Measurements from ENCODE around the gene TNFSF13B.
"Not testable (repeated sequence)": the region's sequence is repeated elsewhere in the genome, so short reads cannot be mapped to it uniquely, and the experiment has no call there.

TNFSF13B gene

DNA sequence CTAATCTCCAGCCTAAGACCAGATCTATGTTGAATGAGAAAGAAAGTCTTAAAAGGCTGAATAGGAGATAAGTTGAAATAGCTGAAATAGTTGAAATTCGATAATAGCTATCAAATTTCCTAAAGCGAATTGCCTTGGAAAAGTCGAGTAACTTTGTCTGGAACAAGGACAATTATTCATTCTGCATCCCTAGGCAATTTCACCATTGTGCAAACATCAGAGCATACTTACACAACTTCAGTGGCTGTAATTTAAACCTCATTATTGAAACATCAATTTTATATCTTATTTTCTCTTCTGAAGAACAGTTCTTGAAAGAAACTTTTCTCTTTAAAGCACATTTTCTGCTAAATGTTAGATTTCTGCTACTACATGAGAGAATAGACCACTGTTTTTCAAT lies 13.6 kb downstream of the TNFSF13B start:
- no peak for DNase-seq

DNA sequence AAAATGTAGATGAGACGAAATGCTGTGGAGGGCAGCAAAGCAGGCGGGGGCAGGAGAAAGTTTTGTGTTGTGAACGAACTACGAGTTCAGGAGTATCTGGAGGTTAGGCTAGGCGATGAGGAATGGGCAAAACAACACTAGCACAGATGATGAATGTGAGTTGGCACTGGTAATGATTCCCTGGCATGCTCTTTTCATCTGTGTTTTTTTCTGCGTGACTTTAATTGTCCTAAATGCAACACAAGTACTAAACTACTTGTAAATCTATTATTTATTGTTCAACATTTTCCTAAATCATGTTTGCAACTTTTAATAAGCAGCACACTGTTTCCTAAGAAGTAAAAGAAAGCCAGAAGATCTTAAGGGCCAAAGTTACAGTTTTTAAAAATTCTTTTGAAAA lies 19.2 kb downstream of the TNFSF13B start:
- no peak for DNase-seq

DNA sequence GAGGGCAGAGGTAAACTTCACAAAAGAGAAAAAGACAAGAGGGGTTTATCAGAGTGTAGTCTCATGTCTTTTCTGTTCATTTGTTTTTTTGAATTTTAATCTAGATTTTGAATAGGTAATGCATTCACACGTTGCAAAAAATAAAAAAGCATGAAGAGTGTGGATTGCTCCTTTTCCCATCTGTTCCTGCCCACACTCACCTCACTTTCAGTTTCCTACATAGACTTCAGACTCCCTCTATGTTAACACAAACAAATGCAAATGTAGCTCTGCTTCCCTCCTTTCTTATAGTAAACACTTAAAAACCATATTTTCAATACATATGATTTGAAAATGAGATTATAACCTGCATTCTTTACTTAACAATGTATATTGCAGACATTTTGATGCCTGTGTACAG lies 20.3 kb downstream of the TNFSF13B start:
- DNase-seq, result no peak

DNA sequence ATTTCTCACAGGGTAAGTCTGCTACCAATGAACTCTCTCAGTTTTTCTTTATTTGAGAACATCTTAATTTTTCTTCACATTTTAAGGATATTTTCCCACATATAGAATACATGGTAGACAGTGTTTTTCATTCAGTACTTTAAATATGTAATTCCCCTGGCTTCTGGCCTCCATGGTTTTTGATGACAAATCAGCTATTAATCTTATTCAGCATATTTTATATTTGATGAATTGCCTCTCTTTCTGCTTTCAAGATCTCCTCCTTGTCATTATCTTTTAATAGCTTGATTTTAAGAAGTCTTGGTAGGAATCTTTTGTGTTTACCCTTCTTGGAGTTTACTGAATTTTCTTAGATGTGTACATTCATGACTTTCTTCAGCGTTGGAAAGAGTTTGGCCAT lies 27.6 kb downstream of the TNFSF13B start:
- DNase-seq, result no peak

DNA sequence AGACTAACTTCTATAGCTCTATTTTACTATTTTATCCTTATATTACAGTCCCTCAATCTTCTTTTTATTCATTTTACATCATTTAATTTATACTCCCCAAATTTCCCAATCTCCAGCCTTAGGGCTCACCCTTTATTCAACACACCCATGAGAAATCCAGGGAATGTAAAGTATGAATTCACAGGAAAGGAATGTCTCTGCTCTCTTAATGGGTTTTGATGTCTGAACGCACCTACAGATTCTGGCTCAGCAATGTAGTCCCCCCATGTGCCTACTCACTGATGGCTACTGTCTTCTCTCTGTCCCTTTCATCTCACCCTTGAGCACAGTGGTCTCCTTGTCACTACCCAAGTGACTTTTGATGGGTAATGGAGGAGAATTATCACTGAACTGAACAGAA lies 32.8 kb downstream of the TNFSF13B start:
- no peak for DNase-seq

DNA sequence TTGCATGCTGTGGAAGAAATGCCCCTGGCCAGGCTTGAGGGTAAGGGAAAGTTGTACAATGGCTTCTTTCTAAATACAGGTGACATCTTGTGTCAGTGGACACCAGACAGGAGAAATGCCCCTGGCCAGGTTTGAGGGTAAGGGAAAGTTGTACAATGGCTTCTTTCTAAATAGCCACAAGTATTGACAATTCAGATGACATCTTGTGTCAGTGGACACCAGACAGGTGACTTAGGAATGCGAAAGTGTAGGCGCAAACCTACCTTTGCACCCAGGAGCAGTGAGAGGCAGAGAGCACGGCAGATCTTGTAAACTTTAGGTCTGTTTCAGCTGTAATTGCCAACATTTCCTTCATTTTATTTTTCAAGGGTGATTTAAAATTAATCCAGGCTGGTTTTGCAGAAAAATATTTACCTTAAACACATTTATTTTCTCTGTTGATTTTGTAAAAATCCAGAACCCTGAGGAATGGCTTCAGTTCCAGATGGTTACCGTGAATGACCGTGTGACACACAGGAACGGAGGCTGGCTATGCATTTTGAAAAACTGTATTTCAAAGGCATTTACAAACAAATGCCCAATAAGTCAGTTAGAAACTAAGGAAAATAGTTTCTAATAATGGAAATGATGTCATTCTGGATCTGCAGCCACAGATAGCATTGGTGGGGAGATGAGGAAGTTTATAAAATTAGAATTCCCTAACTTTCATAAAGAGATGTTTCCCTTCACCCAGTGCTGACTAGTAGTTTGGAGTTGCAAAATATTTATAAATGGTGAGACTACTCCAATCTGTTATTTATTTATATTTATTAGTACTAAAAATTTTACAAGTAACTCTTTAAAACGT lies 34.9 kb downstream of the TNFSF13B start:
- no peak for DNase-seq

DNA sequence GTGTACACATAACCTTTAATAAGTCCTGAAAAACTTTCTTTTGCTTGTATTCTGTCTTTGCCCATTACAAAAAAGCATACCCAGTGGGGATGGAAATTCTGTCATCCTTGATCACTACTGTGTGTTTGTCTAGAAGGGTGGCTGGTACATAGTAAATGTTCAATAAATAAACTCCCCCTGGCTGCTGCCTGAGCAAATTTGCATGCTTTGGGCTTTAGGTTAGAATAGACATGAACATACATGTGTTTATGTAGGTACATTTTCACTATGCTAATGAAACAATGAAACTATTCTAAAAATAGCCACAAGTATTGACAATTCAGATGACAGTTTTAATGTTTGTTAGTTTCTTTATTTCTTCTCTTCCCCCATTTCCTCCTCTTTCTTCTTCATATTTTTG lies 36.1 kb downstream of the TNFSF13B start:
- DNase-seq, result no peak

DNA sequence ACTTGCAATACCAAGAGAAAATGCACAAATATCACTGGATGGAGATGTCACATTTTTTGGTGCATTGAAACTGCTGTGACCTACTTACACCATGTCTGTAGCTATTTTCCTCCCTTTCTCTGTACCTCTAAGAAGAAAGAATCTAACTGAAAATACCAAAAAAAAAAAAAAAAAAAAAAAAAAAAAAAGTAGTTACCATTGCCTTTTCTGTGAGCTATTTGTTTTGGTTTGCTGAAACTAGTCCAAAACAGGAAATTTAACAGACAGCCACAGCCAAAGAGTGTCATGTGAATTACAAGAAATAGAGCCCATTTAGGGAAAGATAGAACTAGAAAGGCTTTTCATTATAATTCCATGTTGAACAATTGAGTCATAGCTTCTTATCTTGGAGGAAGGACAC lies 37.3 kb downstream of the TNFSF13B start:
- DNase-seq, result no peak

DNA sequence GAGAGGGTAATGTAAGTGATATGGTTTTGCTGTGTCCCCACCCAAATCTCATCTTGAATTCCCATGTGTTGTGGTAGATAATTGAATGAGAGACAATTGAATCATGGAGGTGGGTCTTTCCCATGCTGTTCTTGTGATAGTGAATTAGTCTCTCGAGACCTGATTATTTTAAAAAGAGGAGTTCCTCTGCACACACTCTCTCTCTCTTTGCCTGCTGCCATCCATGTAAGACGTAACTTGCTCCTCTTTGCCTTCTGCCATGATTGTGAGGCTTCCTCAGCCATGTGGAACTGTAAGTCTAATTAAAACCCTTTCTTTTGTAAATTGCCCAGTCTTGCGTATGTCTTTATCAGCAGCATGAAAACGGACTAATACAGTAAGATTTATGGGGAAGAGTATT lies 42.1 kb downstream of the TNFSF13B start:
- not testable (repeated sequence) for DNase-seq

DNA sequence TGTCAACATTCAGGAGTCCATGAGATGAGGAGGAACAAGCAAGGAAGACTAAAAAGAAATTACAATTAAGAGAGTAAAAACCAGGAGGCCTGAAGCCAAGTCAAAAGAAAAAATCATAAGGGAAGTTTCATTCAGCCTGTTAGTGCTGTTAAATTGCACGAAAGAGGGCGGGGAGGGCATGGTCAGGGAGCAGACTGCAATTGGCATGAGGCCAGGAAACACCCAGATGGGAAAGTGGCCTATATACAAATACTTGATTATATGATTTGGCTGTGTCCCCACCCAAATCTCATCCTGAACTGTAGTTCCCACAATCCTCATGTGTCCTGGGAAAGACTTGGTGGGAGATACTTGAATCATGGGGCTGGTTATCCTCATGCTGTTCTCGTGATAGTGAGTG lies 43.9 kb downstream of the TNFSF13B start:
- no peak for DNase-seq

DNA sequence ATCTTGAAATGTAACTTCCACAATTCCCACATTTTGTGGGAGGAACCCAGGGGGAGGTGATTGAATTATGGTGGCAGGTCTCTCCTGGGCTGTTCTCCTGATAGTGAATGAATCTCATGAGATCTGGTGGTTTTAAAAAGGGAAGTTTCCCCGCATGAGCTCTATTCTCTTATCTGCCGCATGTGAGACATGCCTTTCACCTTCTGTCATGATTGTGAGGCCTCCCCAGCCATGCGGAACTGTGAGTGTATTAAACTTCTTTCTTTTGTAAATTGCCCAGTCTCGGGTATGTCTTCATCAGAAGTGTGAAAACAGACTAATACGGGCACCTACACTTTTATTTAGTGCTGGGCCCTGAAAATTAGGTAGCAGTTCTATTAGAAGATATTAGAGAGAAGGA lies 45.8 kb downstream of the TNFSF13B start:
- DNase-seq, result no peak

DNA sequence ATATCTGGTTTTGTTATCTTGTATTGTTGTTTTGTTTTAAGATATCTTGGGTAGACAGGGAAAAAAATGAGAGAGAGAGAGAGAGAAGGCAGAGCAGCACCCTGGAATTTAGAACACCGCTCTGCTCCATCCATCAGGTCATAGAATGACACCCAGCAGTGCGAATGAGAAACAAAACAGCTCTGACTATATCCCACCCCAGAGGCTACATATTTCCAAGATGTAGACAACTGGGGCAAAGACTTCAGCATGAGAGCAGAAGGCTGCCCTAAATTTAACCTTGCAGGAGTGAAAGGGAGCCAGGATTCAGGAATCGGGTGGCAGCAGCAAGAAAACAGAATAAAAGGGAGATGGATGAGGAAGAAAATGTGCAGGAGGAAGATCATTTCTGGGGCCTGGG lies 46.5 kb downstream of the TNFSF13B start:
- no peak for DNase-seq

DNA sequence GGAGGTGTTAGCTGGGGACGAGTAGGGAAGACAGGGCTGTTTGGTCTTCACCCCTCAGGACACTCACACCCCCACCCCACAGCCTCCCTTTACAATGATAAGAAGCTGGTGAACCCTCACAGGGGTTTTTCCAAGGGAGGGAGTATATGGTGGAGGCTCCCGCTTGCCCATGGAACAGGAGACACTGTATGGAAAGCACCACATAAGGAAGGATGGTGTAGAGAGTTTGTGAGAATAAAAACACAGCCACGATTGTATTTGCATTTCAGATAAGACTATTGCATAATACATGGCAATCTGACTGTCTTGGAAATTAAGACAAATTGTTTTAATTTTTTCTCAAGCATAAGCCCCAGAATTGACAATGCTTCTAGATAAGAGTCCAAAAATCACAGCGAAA lies 46.9 kb downstream of the TNFSF13B start:
- no peak for DNase-seq

DNA sequence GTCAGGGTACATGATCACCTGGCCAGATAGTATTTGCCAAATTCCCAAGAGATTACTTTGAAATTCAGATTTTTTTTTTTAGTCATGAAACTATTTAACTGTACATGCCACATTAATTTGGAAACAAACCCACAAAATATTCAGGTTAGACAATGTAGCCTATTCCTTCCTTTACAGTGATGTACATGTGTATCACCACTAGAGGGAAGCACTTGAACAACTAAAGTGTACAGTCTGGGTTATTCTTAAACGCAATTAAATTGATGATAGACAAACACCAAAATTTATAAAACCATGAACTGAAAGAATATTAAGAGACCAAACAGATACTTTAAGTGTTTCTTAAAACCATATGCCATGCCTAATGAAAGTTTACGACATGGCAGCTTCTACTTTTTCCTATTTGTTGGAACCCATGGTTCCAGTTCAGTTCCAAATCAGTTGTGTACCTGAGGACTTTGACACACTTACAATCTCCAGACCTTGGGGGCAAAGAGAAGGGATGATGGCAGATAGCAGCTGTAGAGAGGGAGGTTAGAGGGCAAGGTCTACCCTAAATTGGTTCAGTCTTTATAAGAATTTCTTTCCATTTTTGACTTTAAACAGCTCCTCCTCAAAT lies 52.8 kb downstream of the TNFSF13B start:
- no peak for DNase-seq

DNA sequence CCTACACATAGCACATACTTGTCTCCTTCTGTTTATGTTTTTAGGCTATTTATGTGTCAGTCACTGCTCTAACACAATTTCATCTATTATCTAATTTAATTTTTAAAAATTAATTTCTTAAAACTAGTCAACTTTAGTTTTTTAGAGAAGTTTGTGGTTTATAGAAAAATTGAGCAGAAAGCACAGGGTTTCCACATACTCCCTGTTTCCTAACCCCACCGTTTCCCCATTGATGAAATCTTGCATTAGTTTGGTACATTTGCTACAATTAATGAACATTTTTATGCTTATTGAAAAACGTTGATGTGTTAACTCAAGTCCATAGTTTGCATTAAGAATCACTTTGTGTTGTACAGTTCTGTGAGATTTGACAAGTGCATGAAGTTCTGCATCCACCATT lies 53.5 kb downstream of the TNFSF13B start:
- no peak for DNase-seq

DNA sequence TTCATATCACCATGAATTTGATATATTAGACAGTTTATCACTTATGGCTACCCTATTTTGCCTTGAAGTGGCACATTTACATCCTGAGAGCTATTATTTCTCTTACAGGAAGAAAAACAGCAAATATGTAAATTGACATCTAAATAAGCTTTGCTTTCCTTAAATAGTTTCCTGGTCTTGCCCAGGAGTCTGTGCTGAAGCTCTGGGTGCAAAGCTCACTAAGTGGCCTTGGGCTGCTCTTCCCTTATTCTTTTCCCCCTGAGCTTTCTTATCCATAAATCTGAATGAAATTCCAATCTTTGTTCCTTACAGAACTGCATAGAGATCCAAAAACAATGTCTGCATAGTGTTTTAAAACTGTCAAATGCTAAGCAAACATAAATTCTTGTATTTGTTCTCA lies 56.3 kb downstream of the TNFSF13B start:
- DNase-seq, result no peak

DNA sequence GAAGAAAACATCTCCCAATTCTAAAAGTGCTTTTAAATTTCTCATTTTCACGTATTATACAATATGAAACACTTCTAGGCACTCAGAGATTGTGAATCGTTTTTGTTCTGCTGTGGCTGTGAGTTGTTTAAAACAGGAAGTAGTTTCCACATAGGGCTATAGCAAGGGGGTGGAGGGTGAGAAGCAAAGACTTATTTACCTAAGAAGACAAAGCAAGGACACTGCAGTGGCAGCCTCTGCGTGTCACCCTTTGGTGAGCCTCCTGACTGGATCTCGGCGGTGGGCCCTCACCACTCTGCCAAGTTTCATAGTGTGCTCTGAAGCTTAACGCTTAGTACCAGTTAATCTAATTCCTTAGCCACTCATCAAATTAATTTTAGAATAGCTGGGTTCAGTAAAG lies 56.8 kb downstream of the TNFSF13B start:
- DNase-seq, result no peak

DNA sequence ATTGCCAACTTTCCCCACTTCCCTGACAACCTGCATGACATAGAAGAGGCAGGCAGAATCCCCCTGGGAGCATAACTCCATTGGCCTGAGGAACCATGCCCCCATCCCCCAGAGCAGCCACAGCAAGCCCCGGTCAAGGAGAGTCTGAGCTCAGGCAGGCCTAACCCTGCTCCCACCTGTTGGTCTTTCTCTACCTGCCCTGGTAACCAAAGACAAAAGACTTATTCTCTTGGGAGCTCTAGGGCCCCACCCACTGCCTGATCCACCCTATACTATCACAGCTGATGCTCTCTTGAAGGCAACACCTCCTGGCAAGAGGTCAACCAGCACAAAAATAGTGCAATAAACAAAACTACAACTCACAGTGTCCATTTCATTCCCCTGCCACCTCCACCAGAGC lies 59.3 kb downstream of the TNFSF13B start:
- DNase-seq, result no peak

DNA sequence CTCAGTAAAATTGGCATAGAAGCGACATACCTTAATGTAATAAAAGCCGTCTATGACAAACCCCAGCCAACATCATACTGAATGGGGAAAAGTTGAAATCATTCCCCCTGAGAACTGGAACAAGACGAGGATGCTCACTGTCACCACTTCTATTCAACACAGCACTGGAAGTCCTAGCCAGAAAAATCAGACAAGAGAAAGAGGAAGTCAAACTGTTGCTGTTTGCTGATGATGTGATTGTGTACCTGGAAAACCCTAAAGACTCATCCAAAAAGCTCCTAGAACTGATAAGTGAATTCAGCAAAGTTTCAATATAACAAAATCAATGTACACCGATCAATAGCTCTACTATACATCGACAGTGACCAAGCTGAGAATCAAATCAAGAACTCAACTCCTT lies 63.3 kb downstream of the TNFSF13B start:
- no peak for DNase-seq

DNA sequence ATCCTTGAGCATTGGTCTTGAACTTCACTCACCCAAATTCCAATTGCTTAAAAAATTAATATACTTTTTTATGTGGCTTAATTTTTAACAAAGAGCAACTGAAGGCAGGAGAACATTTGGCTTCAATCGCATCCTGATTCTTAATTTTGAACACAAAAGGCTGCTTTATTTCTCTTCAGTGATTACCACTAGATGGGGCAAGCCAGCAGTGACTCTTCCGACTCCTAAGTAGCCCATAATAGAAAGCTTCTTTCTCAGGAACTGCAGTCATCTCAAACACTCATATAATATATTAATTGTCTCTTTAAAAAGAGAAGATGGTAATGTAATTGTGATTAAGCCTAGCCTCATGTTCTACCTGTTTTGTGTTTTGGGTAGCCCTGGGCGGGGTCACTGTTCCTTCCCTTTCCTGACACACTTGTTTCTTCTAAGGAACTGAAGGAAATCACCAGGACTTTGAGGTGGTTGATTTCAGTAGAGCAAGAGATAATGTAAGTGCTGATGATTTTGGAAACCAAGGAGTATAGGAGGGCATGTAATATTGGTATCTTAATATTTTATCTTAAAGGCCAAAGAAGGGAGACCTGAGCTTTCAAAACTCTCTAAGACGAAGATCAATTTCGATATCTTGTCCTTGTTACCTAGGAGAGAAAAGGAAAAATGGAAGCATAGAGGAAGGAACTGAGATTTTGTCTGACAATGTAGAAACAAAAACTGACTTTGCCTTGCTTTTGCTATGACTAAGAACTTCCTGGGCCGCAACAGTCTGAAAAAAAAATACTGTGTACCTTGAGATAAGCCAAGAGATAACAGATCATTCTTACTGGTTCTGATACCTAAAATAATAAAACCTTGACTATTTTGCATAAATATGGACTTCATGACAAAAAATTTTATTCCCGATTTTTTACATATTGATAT lies 73.1 kb downstream of the TNFSF13B start:
- DNase-seq, result no peak

DNA sequence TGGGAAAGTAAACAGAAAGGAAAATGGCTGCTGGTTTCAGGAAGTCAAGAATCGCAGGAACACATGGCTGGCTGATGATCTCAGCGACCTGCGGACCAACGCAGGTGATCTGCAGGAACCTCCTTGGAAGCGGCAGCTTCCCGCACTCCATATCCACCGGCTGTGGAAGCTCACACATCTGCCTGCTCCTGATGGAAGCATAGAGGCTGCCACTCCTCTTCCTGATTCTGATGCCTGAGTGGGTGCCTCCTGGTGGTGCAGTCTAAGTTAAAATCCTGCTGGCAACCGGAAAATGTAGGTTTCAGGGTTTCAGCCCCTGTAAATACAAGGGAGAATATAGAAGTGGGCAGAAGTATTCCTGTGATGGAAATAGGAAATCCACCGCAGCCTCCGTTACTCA lies 75.5 kb downstream of the TNFSF13B start:
- DNase-seq, result no peak

DNA sequence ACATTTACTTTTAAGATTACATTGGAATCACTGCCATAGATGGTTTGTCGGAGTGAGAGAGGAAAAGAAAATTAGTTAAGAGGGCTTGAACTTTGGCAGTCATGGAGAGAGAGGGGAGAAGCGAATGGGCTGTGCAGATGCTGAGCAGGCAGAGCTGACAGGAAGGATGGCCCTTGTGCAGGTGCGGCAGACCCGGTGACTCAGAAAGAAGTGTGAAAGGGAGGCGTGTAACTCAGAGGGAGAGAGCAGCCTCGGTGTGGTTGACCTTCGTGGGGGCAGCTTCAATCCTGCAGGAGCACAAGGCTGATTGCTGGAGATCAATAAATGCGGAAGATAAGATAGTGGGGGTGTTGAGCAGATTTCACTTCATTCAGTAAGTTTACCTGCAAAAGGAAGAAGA lies 76.9 kb downstream of the TNFSF13B start:
- DNase-seq, result no peak

DNA sequence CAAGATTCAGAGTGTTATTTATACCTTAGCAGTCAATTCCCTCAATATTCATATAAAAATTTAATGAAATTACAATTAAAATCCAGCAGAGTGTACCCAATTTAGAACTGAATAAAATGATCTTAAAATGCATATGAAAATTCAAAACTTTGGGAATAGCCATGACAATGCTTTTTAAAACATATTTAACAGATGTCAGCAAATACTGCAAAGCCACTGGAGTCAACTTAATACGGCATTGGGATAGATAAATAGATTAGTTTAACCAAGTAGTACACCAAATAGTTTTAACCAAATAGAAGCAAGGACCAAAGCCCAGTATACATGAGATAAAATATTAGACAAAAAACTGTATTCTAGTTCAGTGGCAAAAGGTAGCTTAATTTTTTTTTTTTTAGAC lies 79.8 kb downstream of the TNFSF13B start:
- no peak for DNase-seq

DNA sequence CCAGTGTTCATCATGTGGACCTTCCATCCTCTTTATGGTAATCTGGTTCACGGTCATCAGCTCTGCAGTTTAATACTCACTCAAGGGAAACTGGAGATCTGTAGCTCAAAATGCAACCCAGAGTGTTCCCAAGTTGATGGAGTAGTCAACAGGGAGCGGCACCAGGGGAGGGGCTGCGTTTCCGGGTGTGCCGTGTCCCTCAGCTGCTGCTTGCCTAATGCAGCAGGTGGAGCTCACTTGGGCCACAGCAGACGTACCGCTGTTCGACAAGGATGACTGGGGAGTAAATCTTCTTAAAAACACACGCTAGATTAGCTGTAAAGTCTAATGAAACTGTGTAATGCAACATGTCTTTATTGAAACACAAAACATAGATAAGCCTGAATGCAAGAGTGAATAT lies 81.1 kb downstream of the TNFSF13B start:
- DNase-seq, result no peak

All from activated naive CD4-positive, alpha-beta T cell (primary cell).